ENCODE data around the gene OR5AK2.
"Not testable (repeated sequence)": the region's sequence is repeated elsewhere in the genome, so short reads cannot be mapped to it uniquely, and the experiment has no call there.

GRCh38 chr11:56945526-56945925 is 43.2 kb upstream of the OR5AK2 start:
- TF ChIP-seq EZH2 (IDR thresholded peaks at IDR 0.05; ENCODE audit: low read length, missing control alignments); CTCF (conservative IDR thresholded peaks at IDR 0.05 in 1 of 2, IDR thresholded peaks at IDR 0.05 in 1 of 2; ENCODE audit: low read depth in 1 of 2, low read length in 2 of 2): not testable (repeated sequence)

Measured in fibroblast of lung (primary cell).